Inferior parietal cortex (tissue), 1 donor: ENCODE data around the gene CCR9.
"Not testable (repeated sequence)": the region's sequence is repeated elsewhere in the genome, so short reads cannot be mapped to it uniquely, and the experiment has no call there.

Experiments used
- DNase-seq: peaks from one replicate; pipeline ENCODE4 v3.0.0-alpha.2; 2016; ENCODE audit errors: extremely low spot score

Gene CCR9, protein sequence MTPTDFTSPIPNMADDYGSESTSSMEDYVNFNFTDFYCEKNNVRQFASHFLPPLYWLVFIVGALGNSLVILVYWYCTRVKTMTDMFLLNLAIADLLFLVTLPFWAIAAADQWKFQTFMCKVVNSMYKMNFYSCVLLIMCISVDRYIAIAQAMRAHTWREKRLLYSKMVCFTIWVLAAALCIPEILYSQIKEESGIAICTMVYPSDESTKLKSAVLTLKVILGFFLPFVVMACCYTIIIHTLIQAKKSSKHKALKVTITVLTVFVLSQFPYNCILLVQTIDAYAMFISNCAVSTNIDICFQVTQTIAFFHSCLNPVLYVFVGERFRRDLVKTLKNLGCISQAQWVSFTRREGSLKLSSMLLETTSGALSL

DNA sequence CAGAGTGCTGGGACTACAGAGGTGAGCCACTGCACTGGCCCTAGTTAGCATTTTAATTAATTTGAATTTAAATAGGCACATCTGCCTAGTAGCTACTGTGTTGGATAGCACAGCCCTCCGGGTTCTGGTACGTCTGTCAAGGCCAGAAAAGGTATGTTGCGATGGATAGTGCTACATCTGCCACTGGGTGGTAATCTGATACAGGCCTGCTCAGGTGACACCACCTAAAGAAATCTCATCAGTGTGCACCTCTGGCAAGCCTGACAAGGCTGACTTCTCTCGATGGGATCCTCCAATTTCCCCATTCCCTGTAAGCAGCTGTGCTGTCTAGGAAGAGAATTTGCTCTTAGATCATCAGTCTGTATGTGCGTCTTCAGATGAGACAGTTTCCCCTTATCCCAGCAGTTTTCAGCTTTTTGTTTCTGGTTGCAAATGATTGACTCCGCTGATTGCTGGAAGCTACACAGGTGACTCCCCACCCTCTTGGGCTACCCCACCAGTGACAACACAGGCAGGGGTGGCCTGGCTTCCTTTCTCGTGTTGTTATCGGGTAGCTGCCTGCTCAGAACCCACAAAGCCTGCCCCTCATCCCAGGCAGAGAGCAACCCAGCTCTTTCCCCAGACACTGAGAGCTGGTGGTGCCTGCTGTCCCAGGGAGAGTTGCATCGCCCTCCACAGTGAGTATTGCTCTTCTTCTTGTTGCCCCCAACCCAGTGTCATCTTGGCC lies at the start of gene CCR9:
Gene CCR9 (plus strand): TSS at position 565 of the 727 bp plus-strand sequence. CDS start 8,391 bp downstream, outside the sequence.
- DNase-seq: no peak

DNA sequence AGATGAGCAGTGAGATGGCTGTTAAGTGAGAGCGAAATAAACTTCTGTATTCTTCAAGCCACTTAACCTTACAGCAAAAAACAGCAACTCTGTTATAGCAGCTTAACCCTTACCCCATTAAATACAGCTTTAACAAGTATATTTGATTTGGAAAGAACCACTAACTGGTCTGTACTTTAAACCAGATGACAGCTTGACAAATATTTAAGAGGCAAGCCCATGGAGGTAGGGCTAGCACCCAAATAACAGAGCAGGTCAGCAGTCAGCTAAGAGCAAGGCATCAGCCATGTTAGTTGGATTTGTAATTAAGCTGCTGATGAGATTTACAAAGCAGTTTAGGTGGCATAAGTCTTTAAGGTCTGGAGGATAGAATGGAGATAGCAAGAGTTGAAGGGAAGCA lies 47.9 kb upstream of the CCR9 start:
- no peak for DNase-seq

DNA sequence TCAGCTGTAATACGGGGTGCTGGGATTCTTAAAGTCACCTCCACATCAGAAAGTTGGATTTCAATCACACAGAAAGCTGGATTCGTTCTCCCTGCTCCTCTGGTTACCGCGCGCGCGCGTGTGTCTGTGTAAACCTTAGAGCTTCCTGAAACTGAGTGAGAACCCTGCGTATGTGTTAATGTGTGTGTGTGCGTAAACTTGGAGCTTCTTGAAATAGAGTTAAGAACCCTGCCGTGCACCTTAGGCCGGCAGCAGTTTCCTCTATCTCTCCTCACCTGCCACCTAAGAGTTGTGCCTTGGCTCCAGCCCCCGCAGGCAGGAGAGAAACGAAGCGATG lies 45.0 kb upstream of the CCR9 start:
- DNase-seq: no peak

DNA sequence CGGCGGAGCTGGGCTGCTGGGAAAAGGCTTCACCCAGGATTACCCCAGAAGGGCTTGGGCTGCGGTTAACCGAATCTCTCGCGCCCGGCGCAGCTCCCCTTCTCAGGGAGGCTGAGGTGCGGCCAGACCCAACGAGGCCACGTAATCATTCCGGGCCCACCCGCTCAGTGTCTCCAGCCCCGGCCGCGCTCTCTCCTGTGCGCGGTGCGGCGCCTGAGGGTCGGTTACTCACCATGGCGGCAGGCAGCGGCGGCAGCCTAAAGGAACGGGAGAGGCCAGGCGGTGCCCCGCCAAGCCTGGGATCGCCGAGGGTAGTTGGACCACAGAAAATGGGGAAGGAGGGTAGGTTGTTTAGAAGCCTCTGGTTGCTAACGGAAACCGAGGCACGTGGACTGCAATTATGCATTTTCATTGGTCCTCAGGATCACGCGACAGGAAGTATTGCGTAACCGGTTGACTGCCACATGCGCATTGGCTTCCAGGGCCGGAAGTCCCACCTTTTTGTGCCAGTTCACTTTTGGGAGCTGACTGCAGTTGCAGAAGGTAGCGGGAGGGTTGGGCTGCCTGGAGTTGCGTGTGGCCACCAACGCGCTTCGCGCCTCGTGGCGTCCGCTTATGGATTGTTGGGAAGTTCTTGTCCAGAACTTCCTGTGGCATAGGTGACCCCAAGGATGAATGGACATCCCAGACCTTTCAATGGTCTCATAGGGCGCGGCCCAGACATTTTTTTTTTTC lies 44.4 kb upstream of the CCR9 start, which contains the start of gene LZTFL1:
Gene LZTFL1 (minus strand): TSS at position 363 of the 735 bp plus-strand sequence. CDS start 128 bp downstream, at position 235.
- peak; percentile 98 for DNase-seq

DNA sequence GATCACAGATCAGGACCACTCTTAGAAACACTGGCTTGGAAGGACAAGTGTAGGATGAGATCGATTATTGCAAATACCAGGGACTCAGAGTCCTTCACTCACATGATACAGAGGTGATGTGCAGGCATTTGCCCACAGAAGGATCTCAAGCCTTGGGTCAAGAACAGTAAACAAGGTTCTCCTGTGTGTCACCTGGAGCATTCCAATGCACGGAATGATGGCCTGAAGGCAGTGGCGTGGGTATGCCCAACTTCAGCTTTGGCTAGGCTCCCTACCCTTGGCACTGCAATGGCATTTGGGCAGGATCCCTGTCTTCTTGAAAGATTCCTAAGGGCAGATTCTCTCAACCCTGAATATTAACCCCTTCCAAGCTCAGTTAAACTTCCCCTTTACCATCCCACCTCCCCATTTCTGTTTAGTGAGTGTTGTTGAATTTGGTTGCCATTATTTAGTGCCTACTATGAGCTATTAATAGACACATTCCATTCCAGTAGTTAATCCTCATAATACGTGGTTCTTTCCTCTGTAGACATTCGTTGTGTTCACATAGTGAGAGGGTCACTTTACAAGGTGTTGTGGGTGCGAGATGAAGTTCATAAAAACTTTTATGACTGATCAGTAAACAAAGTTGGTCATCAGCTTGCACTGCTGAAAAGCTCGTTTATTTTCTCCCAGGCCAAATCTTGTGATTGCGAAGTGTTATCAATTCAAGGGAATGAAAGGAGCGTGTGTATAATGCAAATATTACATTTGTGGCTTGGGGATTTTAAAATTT lies 43.3 kb upstream of the CCR9 start:
- no peak for DNase-seq

DNA sequence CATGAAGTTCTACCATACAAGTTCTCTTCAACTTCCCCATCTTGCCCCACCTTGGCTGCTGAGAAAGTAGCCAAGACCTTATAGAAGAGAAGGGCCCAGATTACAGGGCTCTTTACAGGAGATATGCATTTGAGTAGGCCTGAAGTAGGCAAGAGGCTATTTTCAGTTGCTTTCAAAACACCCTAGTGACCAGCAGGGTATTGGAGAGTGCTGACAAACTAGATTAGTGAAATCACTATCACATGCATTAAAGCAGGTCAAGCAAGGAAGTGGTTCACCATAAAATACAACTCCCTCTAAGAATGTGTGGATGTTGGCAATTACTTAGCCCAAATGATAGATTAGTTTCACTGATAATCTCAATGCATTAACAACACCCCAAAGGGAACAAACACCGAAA lies 41.7 kb upstream of the CCR9 start:
- no peak for DNase-seq

DNA sequence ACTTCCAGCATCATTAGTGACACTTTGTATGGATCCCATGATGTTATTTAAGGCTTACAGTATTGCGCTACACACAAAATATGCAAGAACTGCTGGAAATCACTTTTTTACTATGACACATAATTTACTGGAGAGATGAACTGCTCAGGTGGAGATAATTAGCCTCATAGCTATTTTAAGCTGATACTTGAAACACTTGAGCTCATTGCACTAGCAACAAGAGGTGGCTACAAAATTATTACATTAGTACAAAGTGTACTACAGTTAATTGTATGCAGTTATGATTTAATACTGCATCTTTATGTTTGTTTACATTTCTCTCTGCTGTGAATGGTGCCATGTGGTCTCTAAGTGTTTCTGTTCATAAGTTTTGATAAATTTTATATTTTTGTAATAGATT lies 38.0 kb upstream of the CCR9 start:
- no peak for DNase-seq

DNA sequence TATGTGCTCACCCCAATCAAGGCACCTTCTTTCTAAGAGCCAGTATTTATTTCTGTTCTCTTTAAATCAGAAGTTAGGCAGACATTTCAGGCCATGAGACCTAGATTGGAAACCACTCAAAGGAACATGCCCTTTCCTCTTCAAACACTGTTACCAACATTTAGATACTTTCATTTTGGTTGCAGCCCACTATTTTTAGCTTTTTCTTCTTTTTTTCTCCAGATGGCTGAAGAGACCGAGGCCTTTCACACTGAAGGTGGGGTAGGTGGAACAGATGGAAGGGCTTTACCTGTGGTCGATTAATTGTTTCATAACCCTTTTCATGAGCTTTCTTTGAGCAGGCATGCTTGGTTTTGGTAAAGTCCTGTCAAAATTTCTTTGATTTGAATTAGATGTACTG lies 33.5 kb upstream of the CCR9 start:
- no peak for DNase-seq

DNA sequence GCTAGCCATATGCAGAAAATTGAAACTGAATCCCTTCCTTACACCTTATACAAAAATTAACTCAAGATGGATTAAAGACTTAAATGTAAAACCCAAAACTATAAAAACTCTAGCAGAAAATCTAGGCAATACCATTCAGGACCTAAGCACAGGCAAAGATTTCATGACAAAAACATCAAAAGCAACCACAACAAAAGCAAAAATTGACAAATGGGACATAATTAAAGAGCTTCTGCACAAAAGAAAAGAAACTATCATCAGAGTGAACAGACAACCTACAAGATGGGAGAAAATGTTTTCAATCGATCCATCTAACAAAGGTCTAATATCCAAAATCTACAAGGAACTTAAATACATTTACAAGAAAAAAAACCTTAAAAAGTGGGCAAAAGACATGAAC lies 30.0 kb upstream of the CCR9 start:
- DNase-seq: not testable (repeated sequence)

DNA sequence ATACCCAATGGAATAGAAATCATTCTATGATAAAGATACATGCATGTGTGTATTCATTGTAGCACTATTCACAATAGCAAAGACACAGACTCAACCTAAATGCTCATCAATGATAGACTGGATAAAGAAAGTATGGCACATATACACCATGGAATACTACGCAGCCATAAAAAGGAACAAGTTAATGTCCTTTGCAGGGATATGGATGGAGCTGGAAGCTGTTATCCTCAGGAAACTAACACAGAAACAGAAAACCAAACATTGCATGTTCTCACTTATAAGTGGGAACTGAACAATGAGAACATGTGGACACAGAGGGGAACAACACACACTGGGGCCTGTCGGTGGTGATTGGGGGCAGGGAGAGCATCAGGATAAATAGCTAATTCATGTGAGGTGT lies 29.3 kb upstream of the CCR9 start:
- not testable (repeated sequence) for DNase-seq

DNA sequence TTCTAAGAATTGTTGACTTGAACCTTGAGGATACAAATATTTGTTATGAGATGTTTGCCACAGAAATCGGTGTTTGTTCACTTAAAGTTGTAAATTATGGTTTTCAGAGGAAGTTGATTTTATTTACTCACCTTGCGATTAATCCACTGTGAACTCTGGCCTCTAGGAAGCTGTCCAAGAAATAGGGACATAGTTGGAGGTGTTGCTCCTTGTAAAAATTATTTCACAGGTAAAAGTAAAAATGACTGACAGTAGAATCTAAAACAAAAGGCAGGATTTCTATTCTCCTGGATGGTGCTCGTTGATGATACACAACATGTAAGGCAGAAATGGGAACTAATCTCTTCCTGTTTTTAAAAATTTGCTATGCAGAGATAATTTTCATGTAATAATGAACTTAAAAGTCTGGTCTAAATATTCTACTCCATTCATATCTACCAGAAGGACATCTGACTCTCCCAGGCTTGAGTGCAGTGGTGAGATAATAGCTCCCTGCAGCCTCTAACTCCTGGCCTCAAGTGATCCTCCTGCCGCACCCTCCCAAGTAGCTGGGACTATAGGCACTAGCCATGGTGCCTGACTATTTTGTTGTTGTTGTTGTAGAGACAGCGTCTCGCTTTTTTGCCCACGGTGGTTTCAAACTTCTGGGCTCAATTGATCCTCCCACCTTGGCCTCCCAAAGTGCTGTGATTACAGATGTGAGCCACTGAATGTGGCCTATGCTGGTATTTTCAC lies 27.4 kb upstream of the CCR9 start:
- DNase-seq: no peak

DNA sequence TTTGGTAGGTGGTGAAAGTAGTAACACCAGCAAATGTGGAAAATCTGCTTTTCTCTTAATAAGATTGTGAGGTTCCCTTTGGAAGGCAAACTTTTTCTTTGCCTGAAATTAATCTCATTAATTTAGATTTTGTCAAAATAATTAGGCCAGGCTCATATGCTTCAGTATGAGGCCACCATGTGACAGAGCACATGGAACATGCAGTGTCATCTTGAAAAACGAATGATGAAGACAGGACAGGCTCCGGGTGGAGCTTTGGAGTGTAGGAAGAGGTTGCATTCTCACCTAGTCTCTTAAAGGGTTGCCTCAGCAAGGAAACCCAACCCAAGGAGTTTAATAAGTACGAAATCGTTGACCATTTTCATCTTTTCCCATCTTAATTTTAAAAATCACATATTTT lies 25.9 kb upstream of the CCR9 start:
- DNase-seq: no peak

DNA sequence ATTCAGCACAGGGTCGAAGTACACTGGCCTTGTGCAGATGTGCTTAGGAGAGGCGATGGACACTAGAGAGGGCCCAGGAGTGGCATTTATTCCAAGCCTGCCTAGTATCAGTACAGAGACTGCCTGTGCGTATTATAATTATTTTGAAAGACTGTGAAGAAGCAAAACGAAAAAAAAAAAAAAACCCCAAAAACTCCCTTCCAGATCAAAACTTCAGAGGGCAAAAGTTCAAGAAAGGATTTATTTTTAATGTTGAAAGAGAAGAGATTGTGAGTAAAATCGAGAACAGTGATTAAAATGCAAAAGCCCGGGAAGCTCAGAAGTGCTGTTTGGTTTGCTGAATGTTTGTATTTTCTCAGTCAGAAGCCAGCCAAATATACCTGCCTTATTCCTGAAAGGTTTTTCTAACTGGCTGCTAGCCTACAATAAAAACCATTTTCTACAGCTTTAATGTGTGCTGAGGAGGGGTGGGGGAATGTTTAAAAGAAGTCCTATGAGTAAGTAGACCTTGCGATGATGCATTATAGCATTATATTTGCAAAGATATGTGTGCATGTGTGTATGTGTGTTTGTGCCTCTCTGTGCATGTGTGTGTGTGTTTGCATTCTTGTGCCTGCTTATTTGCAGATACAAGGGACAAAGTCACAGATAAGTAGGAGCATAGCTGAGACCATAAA lies 25.2 kb upstream of the CCR9 start:
- DNase-seq: no peak

DNA sequence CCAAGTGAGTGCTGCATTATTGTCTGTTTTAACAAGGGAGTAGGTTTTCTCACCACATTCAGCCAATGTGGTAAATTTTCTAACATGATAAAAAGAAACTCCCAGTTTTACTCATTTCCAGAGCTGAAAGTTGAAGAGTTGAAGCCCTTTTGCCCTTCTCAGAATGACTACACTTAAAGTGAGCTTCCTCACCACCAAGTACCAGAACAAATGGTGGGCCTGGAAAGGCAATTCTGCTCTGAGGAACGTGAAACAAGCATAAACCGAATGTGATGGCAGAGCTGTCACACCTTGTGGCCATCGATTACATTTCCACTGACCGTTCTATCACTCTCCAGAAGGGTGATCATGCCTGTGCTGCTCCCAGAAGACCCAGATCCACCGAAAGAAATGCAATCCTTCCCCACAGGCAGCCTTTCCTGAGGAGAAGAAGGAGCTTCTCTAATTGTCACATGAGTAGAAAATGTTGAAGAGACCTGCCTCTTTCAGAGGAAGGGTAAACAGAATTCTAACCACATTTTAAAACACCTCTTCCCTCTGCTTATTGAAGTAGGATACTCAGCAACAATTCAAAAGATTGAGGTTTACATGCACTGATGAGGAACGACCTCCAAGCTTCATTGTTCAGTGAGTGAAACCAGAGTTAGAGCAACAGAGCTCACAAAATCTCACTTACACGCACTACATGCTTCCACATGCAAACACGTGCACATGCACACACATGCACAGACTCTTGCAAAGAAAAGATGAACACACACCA lies 21.4 kb upstream of the CCR9 start:
- DNase-seq: no peak

DNA sequence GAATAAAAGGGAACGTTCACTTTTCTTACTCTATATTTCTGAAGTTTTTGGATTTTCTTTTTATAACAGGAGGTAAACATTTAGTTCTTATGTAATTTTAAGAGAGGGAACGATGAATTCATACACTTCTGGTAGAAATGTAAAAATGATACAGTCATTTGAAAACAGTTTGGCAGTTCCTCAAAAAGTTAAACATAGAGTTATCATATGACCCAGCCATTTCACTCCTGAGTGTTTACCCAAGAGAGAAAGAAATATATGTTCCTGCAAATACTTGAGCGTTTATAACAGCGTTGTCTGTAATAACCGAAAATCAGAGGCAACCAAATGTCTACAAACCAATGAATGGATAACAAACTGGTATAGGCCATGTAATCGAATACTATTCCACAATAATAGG lies 20.8 kb upstream of the CCR9 start:
- no peak for DNase-seq

DNA sequence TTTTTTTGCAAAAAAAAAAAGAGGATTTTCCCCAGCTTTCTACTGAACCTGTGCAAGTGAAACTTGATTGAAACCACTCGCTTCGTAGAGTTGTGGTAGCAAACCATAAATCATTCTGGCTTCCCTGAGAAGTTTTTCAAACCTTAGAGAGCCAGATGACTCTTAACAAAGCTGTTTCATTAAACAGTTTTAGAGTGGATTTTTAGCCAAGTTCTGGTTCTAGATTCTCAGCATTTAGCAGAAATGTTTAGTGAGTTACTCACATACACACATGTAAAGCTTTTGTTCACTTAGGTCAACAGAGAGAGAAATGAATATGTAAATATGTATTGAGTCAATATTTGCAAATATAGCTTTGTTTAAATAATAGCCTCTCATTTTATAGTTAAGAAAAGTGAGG lies 18.1 kb upstream of the CCR9 start:
- DNase-seq: no peak

DNA sequence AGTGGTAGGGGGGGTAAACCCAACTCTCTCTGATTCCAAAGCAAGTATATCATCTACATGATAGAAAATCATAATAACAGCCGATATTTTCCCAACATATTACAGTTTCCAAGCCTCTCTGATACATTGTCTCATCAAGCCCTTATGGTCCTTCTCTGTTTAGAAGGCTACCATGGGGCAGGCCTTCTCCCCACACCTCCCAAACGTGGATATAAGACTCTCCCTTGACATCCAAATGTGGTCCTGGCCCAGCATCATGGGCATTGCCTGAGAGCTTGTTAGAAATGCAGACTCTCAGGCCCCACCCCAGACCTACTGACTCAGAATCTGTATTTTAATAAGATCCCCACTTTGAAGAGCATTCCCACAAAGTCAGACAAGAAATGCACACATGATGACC lies 17.7 kb upstream of the CCR9 start:
- DNase-seq: no peak

DNA sequence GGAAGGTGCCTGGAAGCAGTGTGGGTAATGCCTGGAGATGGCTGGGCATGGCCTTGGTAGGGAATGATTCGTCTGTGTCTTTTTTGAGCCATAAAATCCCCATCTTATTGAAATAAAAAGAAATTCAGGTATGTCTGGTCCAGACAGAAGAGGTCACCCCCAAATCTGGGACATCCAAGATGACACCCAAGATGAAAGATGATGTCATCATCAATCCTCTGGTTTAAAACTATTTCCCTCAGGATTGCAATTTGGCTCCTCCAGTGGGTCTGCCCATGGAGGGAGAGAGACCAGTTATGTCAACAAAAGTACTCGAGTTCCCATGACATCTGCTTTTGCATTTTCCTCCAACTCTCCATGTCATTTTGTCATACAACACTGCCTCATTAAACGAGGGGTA lies 16.7 kb upstream of the CCR9 start:
- no peak for DNase-seq

DNA sequence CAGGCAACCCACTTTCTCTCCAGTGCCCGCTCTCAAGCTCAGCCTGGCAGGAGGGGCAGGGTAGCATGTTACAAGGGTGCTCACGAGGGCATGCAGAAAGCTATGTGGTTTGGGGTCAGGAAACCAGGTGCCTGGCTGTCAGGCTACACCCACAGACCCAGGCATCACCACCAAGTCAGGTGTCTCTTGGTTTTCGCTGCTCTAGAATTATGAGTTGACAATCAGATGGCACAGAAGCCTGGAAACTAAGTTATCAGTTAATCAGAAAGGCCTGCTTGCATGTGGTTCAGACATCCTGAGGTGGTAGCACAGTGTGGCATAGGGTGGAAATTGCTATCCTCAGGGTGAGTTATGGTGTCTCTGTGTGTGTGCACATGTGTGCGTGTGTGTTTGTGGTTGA lies 16.2 kb upstream of the CCR9 start:
- no peak for DNase-seq

DNA sequence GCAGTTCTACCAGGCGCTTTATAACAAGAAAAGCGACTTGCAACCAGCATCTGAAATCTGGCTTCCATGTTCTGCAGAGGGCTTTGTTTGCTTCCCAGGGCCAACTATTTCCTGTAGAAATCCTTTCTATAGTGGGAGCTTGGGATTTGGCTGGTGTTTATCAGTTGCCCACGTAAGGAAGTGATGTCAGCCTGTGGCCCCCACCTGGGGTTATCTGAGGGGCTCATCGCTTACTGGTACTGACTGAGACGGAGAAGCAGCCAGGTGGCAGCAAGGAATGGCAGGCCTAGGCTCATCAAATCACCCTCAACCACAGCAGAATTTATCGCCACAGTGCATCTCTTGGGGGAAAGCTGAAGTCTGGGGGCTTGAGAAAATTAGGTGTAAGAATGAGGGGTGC lies 14.6 kb upstream of the CCR9 start:
- no peak for DNase-seq
